Activated CD4-positive, alpha-beta T cell treated with anti-CD3 and anti-CD28 coated beads, Interleukin-10, Interleukin-2, amounts not matched to agents 100 ng/mL and 50 ng/mL, durations not matched to agents 16 hours and 8 hours (primary cell): Measurements from ENCODE around the gene TMEM170B.

ENCODE experiments used
- DNase-seq: peaks from one replicate; pipeline ENCODE4 v3.0.0-alpha.2; 2020

Gene TMEM170B

DNA sequence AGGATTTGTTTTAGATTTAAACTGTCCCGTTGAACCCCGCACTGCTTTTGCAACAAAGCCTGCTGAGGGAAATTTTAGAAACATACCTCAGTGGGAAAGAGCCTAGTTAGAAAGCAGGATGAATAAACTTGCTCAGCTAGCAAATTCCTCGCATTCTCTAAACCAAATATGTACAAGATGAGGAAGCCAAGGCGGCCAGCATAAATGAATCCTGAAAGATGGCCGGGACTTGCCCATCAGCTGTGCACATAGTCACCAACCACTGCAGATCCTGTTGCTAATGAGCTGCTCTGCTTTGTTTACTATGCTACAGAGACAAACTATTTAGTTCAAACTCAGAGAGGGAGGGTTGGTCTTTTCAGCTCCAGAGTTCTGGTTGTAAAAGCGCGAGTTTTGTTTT lies 49.0 kb downstream of the TMEM170B start:
- no peak for DNase-seq

DNA sequence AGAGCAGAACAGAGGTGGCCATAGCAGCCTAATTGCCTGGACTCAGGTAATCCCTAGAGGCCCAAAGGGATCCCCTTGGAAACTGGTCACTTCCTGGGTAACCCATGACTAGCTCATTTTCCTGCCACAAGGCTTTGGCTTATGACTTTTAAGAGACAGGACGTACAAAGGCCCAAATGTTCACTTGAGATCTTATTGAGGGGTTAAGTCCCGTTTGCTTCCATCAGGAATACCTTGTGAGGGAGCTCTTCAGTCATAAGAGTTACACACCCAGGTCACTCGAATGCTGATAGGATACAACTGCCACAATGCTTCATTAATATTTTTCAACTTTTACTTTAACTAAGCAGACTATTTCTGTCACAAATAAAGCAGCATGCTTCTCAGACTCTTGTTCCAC lies 51.7 kb downstream of the TMEM170B start:
- no peak for DNase-seq

DNA sequence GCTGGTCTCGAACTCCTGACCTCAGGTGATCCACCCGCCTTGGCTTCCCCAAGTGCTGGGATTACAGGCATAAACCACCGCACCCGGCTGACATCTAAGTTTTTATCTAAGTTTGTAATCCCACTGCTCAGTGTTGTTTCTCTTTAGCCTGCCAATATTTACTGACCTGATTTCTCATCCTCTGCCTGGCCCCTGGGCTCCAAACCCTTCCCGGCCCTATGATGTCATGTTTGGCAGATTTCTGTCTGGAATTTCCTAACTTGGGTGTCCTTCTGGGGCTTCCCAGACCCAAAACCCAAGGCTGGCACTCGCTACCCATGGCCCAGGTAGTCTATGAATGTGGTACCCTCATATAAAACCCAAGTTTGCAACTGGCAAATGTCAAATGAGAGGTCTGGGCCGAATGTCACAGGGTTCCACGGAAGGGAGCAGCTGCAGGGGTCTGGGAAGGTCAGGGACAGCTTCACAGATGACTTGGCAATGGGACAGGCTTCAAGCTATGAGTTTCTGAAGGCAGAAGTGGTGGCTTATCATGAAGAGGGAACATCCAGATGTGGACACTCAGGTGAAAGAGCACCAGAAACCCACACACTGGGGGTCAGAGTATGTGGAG lies 54.9 kb downstream of the TMEM170B start:
- no peak for DNase-seq

DNA sequence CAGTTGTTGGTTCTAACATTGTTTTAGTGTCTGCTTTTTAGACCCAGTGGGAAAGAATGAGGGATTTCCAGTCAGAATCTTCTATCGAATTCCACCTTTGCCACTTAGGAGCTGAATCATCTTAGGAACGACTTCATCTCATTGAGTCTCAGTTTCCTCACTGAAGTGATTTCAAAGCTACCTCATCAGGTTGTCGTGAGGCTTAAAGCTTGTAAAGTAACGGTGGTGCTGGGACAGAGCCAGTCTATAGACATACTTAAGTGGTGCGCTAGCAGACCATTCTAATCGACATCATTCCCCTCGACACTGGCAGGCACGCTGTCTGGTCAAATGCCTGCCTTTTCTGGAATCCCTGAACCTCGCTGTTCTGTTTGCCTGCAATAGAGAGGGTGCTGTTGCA lies 55.5 kb downstream of the TMEM170B start:
- no peak for DNase-seq

DNA sequence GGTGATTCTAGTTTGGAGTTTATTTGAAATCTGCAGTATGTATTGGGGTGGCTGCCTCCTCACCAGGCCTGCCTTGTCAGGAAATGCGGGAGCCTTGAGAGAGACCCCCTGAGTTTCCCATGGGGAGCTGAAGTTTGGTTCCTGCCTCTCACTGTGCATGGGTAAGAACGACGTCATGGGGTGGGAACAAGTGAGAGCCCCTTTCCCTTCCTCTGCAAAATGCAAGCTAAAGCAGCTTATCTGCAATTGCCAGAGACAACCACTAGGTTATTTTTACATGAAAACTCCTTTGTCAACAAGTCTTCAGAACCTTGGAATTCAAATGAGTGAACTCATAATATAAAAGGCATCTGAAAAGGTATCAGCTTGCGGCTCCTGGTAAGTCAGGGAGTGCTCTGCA lies 58.4 kb downstream of the TMEM170B start:
- DNase-seq: no peak

DNA sequence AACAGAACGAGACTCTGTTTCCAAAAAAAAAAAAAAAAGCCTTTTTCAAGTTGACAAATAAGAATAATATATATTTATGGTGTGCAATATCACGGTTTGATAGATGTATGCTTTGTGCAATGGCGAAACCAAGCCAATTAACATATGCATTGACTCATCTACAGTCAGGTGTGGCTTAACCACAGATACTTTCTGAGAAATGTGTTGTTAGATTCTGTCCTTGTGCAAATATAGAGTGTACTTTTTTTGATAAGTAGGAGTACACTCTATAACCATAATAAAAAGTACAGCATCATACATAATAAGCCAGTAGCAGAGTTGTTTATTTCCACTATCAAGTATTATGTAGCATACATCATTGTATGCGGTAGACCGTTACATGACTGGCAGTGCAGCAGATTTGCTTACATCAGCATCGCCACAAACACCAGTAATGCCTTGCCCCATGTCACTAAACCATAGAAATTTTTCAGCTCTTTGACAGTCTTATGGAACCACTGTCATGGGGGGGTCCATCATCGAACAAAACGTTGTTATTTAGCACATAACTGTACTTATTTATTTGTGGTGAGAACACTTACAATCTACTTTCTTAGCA lies 59.2 kb downstream of the TMEM170B start:
- DNase-seq: no peak

DNA sequence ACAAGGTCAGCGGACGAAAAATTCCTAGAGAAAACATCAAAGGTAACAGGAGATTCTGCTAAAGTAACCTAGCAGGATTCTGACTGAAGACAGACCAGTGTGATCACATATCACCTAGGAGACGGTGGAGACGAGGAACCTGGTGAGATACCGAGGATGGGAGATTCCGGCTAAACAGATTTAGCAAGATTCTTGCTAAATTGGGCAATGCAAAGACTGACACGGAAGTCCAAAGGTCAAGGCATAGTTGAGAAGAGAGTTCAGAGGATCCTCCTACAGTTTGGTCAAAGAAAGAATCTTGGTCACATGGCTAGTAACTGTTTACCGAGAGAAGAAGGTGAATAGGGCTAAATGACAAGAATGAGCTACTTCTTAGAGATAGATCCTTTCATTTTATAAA lies 61.1 kb downstream of the TMEM170B start:
- no peak for DNase-seq

DNA sequence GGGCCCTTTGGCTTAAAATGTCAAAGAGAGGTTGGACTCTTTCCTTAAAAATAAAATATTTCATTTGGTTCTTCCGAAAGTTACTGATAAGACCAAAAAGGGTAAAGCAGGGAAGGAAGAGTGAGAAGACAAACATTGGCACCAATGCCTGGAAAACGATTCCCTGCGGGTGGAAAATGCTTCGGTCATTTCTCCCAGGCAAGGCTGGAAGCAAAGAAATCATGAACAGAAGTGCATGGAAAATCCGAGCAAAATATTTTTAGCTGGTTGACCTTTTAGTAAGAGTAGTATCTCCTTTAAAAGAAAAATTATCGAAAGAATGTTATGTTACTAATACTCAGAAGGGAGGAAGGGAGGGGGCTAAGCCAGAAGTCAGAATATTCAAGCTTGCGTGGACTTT lies 62.7 kb downstream of the TMEM170B start:
- no peak for DNase-seq

DNA sequence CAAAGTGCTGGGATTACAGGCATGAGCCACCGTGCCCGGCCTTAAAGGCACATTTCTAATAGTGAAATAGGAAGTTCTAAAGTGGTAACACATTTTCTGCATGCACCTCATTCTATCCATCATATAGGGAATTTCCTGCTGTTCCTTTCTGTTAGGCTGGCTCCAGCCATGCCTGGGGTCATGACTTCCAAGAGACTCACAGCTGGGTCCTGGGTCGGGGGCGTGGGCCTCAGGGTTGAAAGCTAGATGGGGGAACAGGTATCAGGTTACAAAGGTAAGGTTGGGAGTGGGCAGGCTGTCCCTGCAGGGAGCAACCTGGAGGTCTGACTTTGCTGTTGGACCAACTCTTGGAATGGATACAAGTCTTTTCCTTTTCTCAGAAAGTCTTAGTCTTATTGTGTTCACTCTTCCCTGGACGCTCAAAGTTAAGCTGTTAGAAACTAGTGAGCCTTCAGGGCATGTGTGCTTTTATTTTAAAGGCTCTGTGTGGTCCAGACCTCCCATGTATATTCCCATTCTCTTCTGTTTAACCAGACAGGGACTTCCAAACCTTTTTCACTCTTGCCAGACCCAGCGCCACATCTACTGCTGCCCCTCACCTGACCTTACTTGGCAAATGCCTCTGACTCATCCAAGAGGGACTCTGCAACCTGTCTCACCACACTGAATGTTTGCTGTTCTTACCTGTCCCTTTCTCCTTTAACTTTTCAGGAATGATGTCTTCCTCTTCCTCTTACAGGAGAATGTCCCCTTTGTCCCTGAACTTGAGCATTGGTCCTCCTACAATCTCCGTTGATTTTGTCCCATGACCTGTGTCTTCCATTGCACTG lies 64.4 kb downstream of the TMEM170B start:
- no peak for DNase-seq

DNA sequence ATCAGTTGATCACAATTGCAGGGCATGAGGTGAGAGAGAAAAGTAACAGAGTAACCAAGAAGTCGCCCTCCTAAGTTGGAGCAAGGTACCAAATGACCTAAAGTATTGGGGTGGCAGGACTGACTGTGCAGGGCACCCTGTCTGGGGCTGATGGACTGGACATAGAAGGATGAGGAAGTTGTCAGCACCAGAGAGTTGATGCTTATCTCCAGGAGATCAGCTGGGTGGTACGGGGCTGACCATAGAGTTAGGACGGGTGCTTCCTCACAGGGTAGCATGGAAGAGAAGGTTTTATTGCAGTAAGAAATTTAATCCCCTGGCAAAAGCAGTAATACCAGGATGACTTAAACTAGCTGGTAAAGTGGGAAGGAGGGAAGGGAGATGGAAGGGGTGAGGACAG lies 66.7 kb downstream of the TMEM170B start:
- DNase-seq: no peak

DNA sequence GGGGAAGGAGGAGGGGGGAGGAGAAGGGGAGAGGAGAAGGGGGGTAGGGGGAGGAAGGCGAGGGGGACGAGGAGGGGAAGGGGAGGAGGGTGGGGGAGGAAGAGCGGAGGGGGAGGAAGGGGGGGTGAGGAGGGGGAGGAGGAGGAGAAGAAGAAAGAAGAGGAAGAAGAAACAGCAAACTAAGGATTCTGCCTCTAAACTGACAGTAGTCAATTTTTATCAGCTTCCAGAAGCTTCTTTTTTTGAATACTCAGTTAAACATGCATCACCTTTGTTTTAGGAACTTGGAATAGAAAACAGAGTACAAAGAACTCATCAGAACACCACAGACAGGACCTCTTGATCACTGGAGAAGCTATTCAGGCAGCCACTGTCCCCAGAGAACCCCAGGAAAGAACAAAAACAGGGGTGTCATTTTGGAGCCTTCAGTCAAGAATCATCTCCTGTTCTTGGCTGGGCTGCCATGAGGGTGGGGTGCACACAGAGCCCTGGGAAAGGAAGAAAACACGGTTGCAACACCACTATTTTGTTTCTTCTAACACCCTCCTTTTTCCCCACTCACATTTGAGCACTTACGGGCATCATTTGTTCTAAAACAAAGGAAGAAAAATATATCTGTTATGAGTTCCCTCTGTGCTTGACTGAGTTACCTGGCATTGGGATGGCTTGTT lies 67.4 kb downstream of the TMEM170B start:
- no peak for DNase-seq

DNA sequence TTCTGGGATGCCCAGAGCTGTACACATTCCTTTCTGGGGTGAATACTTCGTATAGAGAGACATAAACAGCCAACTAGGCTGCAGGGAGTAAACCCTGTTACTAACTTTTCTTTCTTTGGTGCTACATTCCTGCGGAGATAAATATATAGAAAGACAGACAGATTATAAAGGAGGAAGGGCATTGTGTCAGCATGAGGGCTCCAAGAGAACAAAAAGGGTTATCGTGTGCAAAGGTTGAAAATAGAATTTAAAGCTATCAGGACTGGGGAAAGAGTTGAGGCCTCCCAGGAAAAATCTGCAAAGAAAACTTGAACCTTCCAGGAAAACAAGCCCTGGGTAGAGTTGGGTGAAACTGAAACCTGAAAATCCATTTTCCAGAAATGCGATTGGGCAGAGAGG lies 68.0 kb downstream of the TMEM170B start:
- no peak for DNase-seq

DNA sequence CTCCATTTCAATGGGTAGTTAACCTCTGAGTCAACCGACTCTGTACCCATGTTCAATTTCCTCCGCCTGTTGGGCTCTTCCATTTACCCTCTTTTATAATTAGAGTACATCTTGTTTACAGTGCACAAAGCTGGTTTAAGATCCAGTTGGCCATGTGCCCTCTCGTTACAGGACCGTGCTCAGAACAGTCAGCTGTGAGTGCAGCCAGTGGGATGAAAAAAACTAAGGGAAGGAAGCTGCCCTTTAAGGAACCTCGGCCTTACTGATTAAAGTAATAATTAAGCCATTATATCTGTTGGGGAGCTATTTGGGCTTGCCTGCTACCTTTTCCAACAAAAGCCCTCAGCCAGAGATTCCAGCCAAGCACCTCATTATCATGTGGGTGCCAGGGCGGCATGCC lies 68.8 kb downstream of the TMEM170B start:
- DNase-seq: no peak

DNA sequence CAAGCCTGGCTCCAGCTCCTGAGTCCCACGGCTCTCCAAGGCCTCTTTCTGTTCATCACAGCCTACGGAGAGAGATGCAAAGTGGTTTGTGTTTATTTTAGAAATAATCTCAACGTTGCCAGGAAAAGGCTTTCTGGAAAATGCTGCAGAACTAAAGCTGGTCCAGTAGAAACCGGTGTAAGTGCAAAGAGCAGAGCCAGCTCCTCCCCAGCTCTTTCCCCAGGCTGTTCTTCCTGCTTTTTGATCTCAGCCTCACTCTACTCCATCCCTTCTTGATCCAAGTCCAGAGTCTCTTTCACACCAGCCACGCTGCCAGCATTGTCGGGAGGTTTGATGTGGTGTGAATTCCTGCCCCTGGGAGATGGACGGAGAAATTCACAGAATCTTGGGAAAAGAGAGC lies 69.8 kb downstream of the TMEM170B start:
- DNase-seq: no peak

DNA sequence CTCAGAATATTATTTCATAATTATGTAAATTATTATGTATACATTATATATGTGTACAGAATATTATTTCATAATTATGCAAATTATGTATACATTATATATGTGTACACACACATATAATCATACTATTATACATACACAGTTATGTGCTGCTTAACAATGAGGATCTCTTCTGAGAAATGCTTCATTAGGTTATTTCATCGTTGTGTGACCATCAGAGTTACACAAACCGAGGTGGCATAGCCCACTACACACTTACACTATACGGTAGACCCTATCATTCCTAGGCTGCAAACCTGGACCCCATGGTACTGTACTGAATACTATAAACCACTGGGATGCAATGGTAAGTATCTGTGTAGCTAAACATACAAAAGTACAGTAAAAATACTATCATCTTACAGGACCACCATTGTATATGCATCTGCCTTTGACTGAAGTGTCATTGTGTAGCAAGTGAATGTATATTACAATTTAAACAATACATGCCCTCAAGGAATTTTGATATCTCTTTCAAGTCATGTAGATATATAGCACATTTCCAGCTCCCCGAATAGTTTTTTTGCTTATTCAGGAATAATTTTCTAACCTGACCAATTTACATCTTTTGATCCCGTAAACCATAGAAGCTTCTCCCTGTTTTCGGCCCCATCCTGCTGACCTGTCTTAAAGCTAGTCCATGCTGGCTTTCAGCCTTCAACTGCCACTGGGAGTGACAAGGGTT lies 71.2 kb downstream of the TMEM170B start:
- DNase-seq: no peak

DNA sequence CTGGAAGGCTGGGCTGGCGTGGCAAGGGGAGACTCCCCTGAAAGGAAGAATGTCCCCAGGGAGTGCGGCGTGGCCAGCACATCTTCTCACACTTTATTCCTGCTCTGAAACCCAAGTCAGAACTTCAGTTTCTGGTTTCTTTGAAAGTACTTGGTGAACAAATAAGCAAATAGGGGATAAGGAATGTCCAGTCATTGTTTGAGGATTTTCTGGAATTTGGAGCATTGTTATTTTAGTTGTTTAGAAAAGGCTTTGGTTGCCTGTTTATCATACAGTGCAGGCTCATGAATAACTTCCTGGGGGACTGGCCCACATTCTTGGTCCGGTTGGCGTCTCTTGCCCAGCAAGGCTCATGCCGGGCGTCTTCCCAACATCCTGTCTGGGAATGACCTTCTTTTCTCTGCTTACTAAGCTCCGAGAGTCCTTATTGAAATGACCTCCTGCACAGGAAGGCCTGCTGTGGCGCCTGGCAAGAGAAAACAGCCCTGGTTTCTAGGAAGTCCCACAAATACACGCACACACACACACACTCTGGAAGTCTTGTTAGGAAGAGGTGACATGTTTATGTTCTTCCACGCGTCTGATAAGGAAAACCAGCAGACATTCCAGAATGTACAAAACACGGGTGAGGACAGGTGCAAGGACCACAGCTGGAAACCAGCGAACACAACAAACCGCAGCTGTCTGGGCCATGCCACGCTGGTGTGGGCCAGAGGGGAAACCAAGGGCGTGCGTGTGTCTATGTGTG lies 71.9 kb downstream of the TMEM170B start:
- DNase-seq: no peak

DNA sequence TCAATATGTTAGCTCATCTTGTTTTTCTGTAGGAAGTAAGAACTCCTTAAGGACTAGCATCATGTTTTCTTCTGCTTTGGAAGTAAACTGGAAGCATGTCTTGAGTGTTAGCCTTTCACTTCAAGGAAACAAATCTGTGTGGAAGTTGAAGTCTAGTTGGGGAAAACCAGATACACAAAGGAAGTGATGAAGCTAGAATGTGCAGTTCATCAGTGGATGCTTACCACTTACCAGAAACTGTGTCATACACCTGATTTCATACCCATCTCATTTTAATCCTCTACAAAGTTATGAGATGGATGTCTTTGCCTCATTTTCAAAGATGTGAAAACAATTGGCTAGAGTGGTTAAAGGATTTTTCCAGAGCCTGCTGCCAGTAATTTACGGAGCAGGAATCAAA lies 75.8 kb downstream of the TMEM170B start:
- no peak for DNase-seq

GRCh38 chr6:11613858-11614257 lies 76.3 kb downstream of the TMEM170B start:
- no peak for DNase-seq

GRCh38 chr6:11614534-11615213 lies 77.1 kb downstream of the TMEM170B start:
- no peak for DNase-seq

DNA sequence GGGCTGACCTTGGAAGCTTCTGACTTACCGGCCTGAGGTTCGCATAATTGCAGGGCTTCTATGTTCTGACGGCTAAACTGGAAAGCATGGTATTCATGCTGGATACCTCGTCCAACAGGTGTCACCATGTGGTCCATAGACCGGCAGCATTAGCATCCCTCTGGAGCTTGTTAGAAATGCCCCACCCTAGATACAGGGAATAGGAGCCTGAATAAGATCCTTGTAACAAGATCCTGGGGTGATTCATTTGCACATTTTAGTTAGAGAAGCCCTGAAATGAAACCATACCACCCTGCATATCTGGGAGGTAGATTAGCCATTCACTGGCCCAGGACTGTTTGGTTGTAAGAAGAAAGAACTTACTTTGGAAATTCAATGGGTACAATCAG lies 77.7 kb downstream of the TMEM170B start:
- no peak for DNase-seq

GRCh38 chr6:11616200-11616611 lies 78.7 kb downstream of the TMEM170B start:
- DNase-seq: no peak

- DNase-seq: peak; percentile 14
Observed at GRCh38 chr6:11618533-11618932, 81.0 kb downstream of the TMEM170B start.
